Endothelial cell of umbilical vein (primary cell): Measurements from ENCODE around the gene MCRIP2. TPM values are rescaled to one million over a fixed set of nuclear protein-coding genes. Genes with fewer than 3 reads are reported as not detected.

ENCODE experiments used
- BruUV-seq: library from RNA; stranded (reverse); fragments of 400-500 nt; replicated peaks from 2 replicates; lab custom pipeline; 2021; lab: Mats Ljungman, UMichigan
- CTCF ChIA-PET: fragments of 300-600, 350-600 bp; sonication (Branson Sonifier 250); formaldehyde crosslinking; loops from one replicate; lab custom pipeline; 2021; ENCODE audit warnings: antibody characterized with exemption, inconsistent platforms; lab: Charles Lee
- POLR2A ChIA-PET: fragments of 300-600, 350-600 bp; sonication (Branson Sonifier 250); formaldehyde crosslinking; loops from one replicate; lab custom pipeline; 2021; ENCODE audit warnings: antibody characterized with exemption, inconsistent platforms; lab: Charles Lee
- DNase-seq: peaks from one replicate; pipeline ENCODE4 v3.0.0-alpha.2; 2011; ENCODE audit warnings: low read depth, low spot score
- FAIRE-seq: peaks from 2 replicates; lab custom pipeline; 2011; peaks lifted over from hg19 to GRCh38; lab: Jason Lieb, UNC
- H2AFZ ChIP-seq: 2 replicates; pipeline ENCODE4 v1.6.0; 2012; ENCODE audit warnings: low read depth, low read length, control low read depth, inconsistent platforms
- H3K27ac ChIP-seq: 2 replicates; pipeline ENCODE4 v1.5.1; 2011; ENCODE audit warnings: low read depth, mild to moderate bottlenecking, control low read depth, low read length, moderate library complexity; ENCODE audit not compliant: insufficient read depth
- H3K27me3 ChIP-seq, 2 experiments: 2 replicates each; pipeline versions ENCODE4 v1.6.0 to v1.6.1; 2011; ENCODE audit warnings: low read length in 2 of 2, mixed read lengths in 1 of 2; ENCODE audit not compliant: control insufficient read depth in 2 of 2, insufficient read depth in 2 of 2
- H3K36me3 ChIP-seq, 2 experiments: 2 replicates in 1 of 2; 3 replicates in 1 of 2; pipeline ENCODE4 v1.5.1; 2011; ENCODE audit warnings: low read length in 2 of 2, mild to moderate bottlenecking in 1 of 2, moderate library complexity in 1 of 2; ENCODE audit not compliant: control insufficient read depth in 2 of 2, insufficient read depth in 2 of 2; ENCODE audit errors: extremely low read depth in 1 of 2
- H3K4me1 ChIP-seq: 3 replicates; pipeline ENCODE4 v1.5.1; 2011; ENCODE audit warnings: mild to moderate bottlenecking, low read length; ENCODE audit not compliant: control insufficient read depth, insufficient read depth; ENCODE audit errors: extremely low read depth
- H3K4me2 ChIP-seq: 2 replicates; pipeline ENCODE4 v1.6.1; 2011; ENCODE audit warnings: low read length, control low read depth, mixed read lengths; ENCODE audit not compliant: insufficient read depth
- H3K4me3 ChIP-seq, 3 experiments: fragments of 200-600 bp in 1 of 3; sonication (generic), shearing (Covaris generic) in 1 of 3; replicated peaks in 1 of 3; 2 replicates each; pipeline ENCODE4 v1.5.1; 2011 to 2016; ENCODE audit warnings: control low read depth in 3 of 3, low read length in 3 of 3, mild to moderate bottlenecking in 2 of 3, inconsistent platforms in 1 of 3, low read depth in 1 of 3, moderate library complexity in 1 of 3; ENCODE audit not compliant: insufficient read depth in 1 of 3
- H3K79me2 ChIP-seq: 2 replicates; pipeline ENCODE4 v1.6.0; 2012; ENCODE audit warnings: low read length, inconsistent platforms; ENCODE audit not compliant: control insufficient read depth, insufficient read depth
- H3K9ac ChIP-seq: replicated peaks from 2 replicates; pipeline ENCODE3; 2011; ENCODE audit warnings: low read length, control low read depth; ENCODE audit not compliant: insufficient read depth; ENCODE audit errors: extremely low read depth
- H3K9me1 ChIP-seq: replicated peaks from 3 replicates; pipeline ENCODE4 v1.6.0; 2011; ENCODE audit warnings: mild to moderate bottlenecking, low read length; ENCODE audit not compliant: control insufficient read depth, insufficient read depth; ENCODE audit errors: extremely low read depth
- H3K9me3 ChIP-seq: replicated peaks from 2 replicates; pipeline ENCODE4 v1.5.1; 2012; ENCODE audit warnings: low read length, inconsistent platforms; ENCODE audit not compliant: control insufficient read depth, insufficient read depth
- H4K20me1 ChIP-seq: replicated peaks from 2 replicates; pipeline ENCODE3; 2011; ENCODE audit warnings: mild to moderate bottlenecking, low read length; ENCODE audit not compliant: control insufficient read depth, insufficient read depth; ENCODE audit errors: extremely low read depth
- CTCF ChIP-seq, 2 donors: IDR thresholded peaks; 1 replicate in 1 of 2; 2 replicates in 1 of 2; pipeline ENCODE4 v1.5.1; 2011; ENCODE audit warnings: low read length in 2 of 2, mild to moderate bottlenecking in 2 of 2, moderate library complexity in 2 of 2, control low read depth in 1 of 2, inconsistent platforms in 1 of 2, low read depth in 1 of 2; ENCODE audit not compliant: insufficient read depth in 1 of 2; ENCODE audit errors: extremely low read depth in 1 of 2
- EZH2 ChIP-seq: IDR thresholded peaks from 2 replicates; pipeline ENCODE4 v1.6.1; 2012; ENCODE audit warnings: borderline replicate concordance, low read depth, mild to moderate bottlenecking, moderate library complexity, low read length, inconsistent platforms; ENCODE audit not compliant: severe bottlenecking
- FOS ChIP-seq: IDR thresholded peaks from 2 replicates; pipeline ENCODE4 v1.6.1; 2011; ENCODE audit warnings: mild to moderate bottlenecking, low read length, moderate library complexity, borderline replicate concordance; ENCODE audit not compliant: insufficient read depth
- JUN ChIP-seq: IDR thresholded peaks from 2 replicates; pipeline ENCODE4 v1.6.1; 2011; ENCODE audit warnings: borderline replicate concordance, low read depth; ENCODE audit not compliant: insufficient read length, insufficient read depth
- MYC ChIP-seq: IDR thresholded peaks from one replicate; pipeline ENCODE4 v1.6.1; 2011; ENCODE audit warnings: mild to moderate bottlenecking, low read depth, low read length
- POLR2A ChIP-seq: IDR thresholded peaks from 2 replicates; pipeline ENCODE4 v1.6.1; 2012; ENCODE audit warnings: low read depth, mild to moderate bottlenecking, control low read depth, low read length
- POLR2AphosphoS5 ChIP-seq: IDR thresholded peaks from 2 replicates; pipeline ENCODE4 v1.6.1; 2012; ENCODE audit warnings: low read depth, mild to moderate bottlenecking, control low read depth, low read length, moderate library complexity; ENCODE audit not compliant: insufficient read depth
- dilution Hi-C: fragments of 300-500 bp; cut with MboI; formaldehyde crosslinking; loops from one replicate; pipeline ENCODE4 v1.15.0; 2019; ENCODE audit warnings: low sequenced_read_pairs; ENCODE audit not compliant: extremely low pct_ligation_motif_present
- intact Hi-C: fragments of 100-400 bp; cut with micrococcal nuclease; formaldehyde crosslinking; loops from one replicate; pipeline ENCODE4 v1.10.0; 2022
- polyA plus RNA-seq, 4 experiments: library from polyadenylated mRNA; depleted of rRNA in 3 of 4; stranded (reverse) in 3 of 4; unstranded in 1 of 4; fragments of >200 nt; gene quantifications; 2 replicates each; pipeline versions ENCODE4 v1.2.1 to v1.2.3, GENCODE V29; 2011 to 2012; ENCODE audit warnings: missing spikeins in 1 of 4
- total RNA-seq: library from RNA; stranded (reverse); gene quantifications from 2 replicates; pipeline ENCODE4 v1.2.3, GENCODE V29; 2021
- TF ChIP-seq, protein P1 (sequence below): IDR thresholded peaks from 2 replicates; pipeline ENCODE4 v1.6.1; 2011; ENCODE audit not compliant: insufficient read depth, insufficient read length

Gene MCRIP2
- total and polyA plus RNA-seq, 2 donors (not counting 3 experiments of a cell fraction or from before 2014, with no cell fraction given): 17.1 to 18.9 TPM

DNA sequence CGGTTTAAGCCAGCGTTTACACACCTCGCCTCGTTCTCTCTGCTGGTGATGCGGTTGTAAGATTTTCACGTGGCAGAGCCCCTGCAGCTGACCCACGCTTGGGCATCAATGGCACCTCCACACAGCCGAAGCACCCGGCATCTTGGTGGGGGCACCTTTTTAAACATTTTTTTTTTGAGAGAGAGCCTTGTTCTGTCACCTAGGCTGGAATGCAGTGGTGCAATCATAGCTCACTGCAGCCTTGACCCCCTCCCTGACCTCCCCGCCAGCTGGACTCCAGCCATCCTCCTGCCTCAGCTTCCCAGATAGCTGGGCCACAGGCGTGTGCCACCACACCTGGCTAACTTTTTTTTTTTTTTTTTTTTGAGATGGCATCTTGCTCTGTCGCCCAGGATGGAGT is 12.4 kb downstream of the MCRIP2 start:
- intact Hi-C loops: no loop called here
- H2AFZ ChIP-seq: no peak overlapping the region
- no peak overlapping the region for H3K4me3 ChIP-seq
- dilution Hi-C loops: no loop called here
- no peaks in the 10 kb centered on the region for H4K20me1 ChIP-seq
- H3K9ac ChIP-seq: no peak overlapping the region
- CTCF ChIA-PET: interaction anchor here (1.0 kb wide), 1 partner anchor 14 kb away, joined by 4 read pairs; the partner anchor contains the start of gene RHOT2
- H3K4me2 ChIP-seq: no peak overlapping the region
- H3K4me1 ChIP-seq: no peaks in the 10 kb centered on the region
- no TSS peak for BruUV-seq
- POLR2A ChIA-PET: interaction anchor here (0.7 kb wide), 1 partner anchor 76 kb away, joined by 6 read pairs; no protein-coding TSS in a partner anchor
- TF ChIP-seq FOS (no peak), EZH2 (no peak), CTCF (IDR thresholded peaks at IDR 0.05; ENCODE audit: extremely low read depth in 1 of 2, insufficient read depth in 1 of 2, low read depth in 1 of 2, low read length in 2 of 2) (no peak)
- TF ChIP-seq, protein P1, sequence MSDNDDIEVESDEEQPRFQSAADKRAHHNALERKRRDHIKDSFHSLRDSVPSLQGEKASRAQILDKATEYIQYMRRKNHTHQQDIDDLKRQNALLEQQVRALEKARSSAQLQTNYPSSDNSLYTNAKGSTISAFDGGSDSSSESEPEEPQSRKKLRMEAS: no peak
- H3K9me1 ChIP-seq: no peaks in the 10 kb centered on the region
- DNase-seq: no peak
- no peaks in the 10 kb centered on the region for H3K9me3 ChIP-seq
- H3K27me3 ChIP-seq: no peaks in the 10 kb centered on the region
- no peak overlapping the region for H3K27ac ChIP-seq
- peaks cover 0 to 4% of the 10 kb centered on the region in 2 experiments for H3K36me3 ChIP-seq
- H3K79me2 ChIP-seq: no peaks in the 10 kb centered on the region
- FAIRE-seq: no peak

- CTCF ChIA-PET: interaction anchor here (1.0 kb wide), 1 partner anchor 9 kb away, joined by 3 read pairs; no protein-coding TSS in a partner anchor
- Histone ChIP-seq H3K27me3 (no peaks in the 10 kb centered on the region), H3K27ac (no peak overlapping the region), H3K4me3 (no peak overlapping the region), H3K36me3 (peaks cover 0 to 4% of the 10 kb centered on the region in 2 experiments), H3K9me3 (no peaks in the 10 kb centered on the region), H4K20me1 (no peaks in the 10 kb centered on the region), H3K4me1 (no peaks in the 10 kb centered on the region), H3K9ac (no peak overlapping the region), H2AFZ (no peak overlapping the region), H3K9me1 (no peaks in the 10 kb centered on the region), H3K79me2 (no peaks in the 10 kb centered on the region), H3K4me2 (no peak overlapping the region)
- POLR2A ChIA-PET: no interaction called here
- dilution Hi-C loops (no loop called here), intact Hi-C loops (no loop called here)
- no TSS peak for BruUV-seq
- DNase-seq: no peak
- TF ChIP-seq MYC: no peak
- TF ChIP-seq, protein P1: no peak
- TF ChIP-seq POLR2AphosphoS5: no peak
- no peak for TF ChIP-seq EZH2
- no peak for TF ChIP-seq POLR2A
- TF ChIP-seq JUN: no peak
- FAIRE-seq: no peak
These were observed 15.9 kb downstream of the MCRIP2 start for GRCh38 chr16:657487-657886.
